Measurements from ENCODE around the gene TNFRSF11A.

The TNFRSF11A gene

GRCh38 chr18:62288665-62289008 is 36.5 kb upstream of the TNFRSF11A start:
- no peak for TF ChIP-seq CREB1 (IDR thresholded peaks at IDR 0.05; ENCODE audit: low read depth)
- TF ChIP-seq TAF1 (IDR thresholded peaks at IDR 0.05; ENCODE audit: low read depth) = no peak
- TF ChIP-seq TEAD4 (IDR thresholded peaks at IDR 0.05) = no peak
- no peak for TF ChIP-seq REST (IDR thresholded peaks at IDR 0.05; ENCODE audit: low read depth)
- no peak for TF ChIP-seq ZBTB7A (IDR thresholded peaks at IDR 0.05; ENCODE audit: low read depth)
- TF ChIP-seq EP300 (IDR thresholded peaks at IDR 0.05; ENCODE audit: borderline replicate concordance) = no peak
- no peak for TF ChIP-seq FOXM1 (IDR thresholded peaks at IDR 0.05; ENCODE audit: borderline replicate concordance, low read depth)
- TF ChIP-seq MAX (IDR thresholded peaks at IDR 0.05) = no peak
- no peak for TF ChIP-seq CEBPB (IDR thresholded peaks at IDR 0.05)
- TF ChIP-seq NFIC (IDR thresholded peaks at IDR 0.05) = no peak
- no peak for TF ChIP-seq USF1 (IDR thresholded peaks at IDR 0.05)
- no peak for TF ChIP-seq EGR1 (IDR thresholded peaks at IDR 0.05)
- no peak for TF ChIP-seq TCF12 (IDR thresholded peaks at IDR 0.05; ENCODE audit: low read depth)
- TF ChIP-seq RAD21 (IDR thresholded peaks at IDR 0.05; ENCODE audit: low read depth) = no peak

- TF ChIP-seq ZBTB7A (IDR thresholded peaks at IDR 0.05; ENCODE audit: low read depth) (no peak), REST (IDR thresholded peaks at IDR 0.05; ENCODE audit: low read depth) (no peak), TCF12 (IDR thresholded peaks at IDR 0.05; ENCODE audit: low read depth) (no peak), TEAD4 (IDR thresholded peaks at IDR 0.05) (no peak), MAX (IDR thresholded peaks at IDR 0.05) (no peak), EGR1 (IDR thresholded peaks at IDR 0.05) (no peak), TAF1 (IDR thresholded peaks at IDR 0.05; ENCODE audit: low read depth) (no peak), EP300 (IDR thresholded peaks at IDR 0.05; ENCODE audit: borderline replicate concordance) (no peak), FOXM1 (IDR thresholded peaks at IDR 0.05; ENCODE audit: borderline replicate concordance, low read depth) (no peak), RAD21 (IDR thresholded peaks at IDR 0.05; ENCODE audit: low read depth) (no peak), CEBPB (IDR thresholded peaks at IDR 0.05) (no peak), YY1 (IDR thresholded peaks at IDR 0.05; ENCODE audit: low read depth) (no peak), NFIC (IDR thresholded peaks at IDR 0.05) (no peak), USF1 (IDR thresholded peaks at IDR 0.05) (no peak), CREB1 (IDR thresholded peaks at IDR 0.05; ENCODE audit: low read depth) (no peak)
These were observed 36.1 kb upstream of the TNFRSF11A start for GRCh38 chr18:62289047-62289446.

- TF ChIP-seq REST (IDR thresholded peaks at IDR 0.05; ENCODE audit: low read depth) (no peak), CREB1 (IDR thresholded peaks at IDR 0.05; ENCODE audit: low read depth) (no peak), YY1 (IDR thresholded peaks at IDR 0.05; ENCODE audit: low read depth) (no peak), TEAD4 (IDR thresholded peaks at IDR 0.05) (no peak), RAD21 (IDR thresholded peaks at IDR 0.05; ENCODE audit: low read depth) (no peak), USF1 (IDR thresholded peaks at IDR 0.05) (no peak), TAF1 (IDR thresholded peaks at IDR 0.05; ENCODE audit: low read depth) (no peak), EP300 (IDR thresholded peaks at IDR 0.05; ENCODE audit: borderline replicate concordance) (no peak), FOXM1 (IDR thresholded peaks at IDR 0.05; ENCODE audit: borderline replicate concordance, low read depth) (no peak)
These were observed 31.0 kb upstream of the TNFRSF11A start for GRCh38 chr18:62294073-62294472.

- no peak for TF ChIP-seq YY1 (IDR thresholded peaks at IDR 0.05; ENCODE audit: low read depth)
- TF ChIP-seq REST (IDR thresholded peaks at IDR 0.05; ENCODE audit: low read depth) = no peak
- no peak for TF ChIP-seq TCF12 (IDR thresholded peaks at IDR 0.05; ENCODE audit: low read depth)
- no peak for TF ChIP-seq NFIC (IDR thresholded peaks at IDR 0.05)
- no peak for TF ChIP-seq EGR1 (IDR thresholded peaks at IDR 0.05)
- TF ChIP-seq CEBPB (IDR thresholded peaks at IDR 0.05) = no peak
- TF ChIP-seq TEAD4 (IDR thresholded peaks at IDR 0.05) = no peak
- no peak for TF ChIP-seq USF1 (IDR thresholded peaks at IDR 0.05)
- no peak for TF ChIP-seq CREB1 (IDR thresholded peaks at IDR 0.05; ENCODE audit: low read depth)
These were observed 24.6 kb upstream of the TNFRSF11A start for GRCh38 chr18:62300359-62300963.

Data from Ishikawa (cell line).